LoVo (cell line): Measurements from ENCODE around the gene USHBP1.

Source experiments
- DNase-seq: peaks from one replicate; pipeline ENCODE4 v3.0.0-alpha.2; 2016; ENCODE audit warnings: low spot score

Gene USHBP1

GRCh38 chr19:17210296-17210695 lies 54.2 kb downstream of the USHBP1 start:
- no peak for DNase-seq

GRCh38 chr19:17209126-17210036 lies 55.2 kb downstream of the USHBP1 start:
- no peak for DNase-seq

GRCh38 chr19:17206736-17207581 lies 57.6 kb downstream of the USHBP1 start:
- DNase-seq: no peak

DNA sequence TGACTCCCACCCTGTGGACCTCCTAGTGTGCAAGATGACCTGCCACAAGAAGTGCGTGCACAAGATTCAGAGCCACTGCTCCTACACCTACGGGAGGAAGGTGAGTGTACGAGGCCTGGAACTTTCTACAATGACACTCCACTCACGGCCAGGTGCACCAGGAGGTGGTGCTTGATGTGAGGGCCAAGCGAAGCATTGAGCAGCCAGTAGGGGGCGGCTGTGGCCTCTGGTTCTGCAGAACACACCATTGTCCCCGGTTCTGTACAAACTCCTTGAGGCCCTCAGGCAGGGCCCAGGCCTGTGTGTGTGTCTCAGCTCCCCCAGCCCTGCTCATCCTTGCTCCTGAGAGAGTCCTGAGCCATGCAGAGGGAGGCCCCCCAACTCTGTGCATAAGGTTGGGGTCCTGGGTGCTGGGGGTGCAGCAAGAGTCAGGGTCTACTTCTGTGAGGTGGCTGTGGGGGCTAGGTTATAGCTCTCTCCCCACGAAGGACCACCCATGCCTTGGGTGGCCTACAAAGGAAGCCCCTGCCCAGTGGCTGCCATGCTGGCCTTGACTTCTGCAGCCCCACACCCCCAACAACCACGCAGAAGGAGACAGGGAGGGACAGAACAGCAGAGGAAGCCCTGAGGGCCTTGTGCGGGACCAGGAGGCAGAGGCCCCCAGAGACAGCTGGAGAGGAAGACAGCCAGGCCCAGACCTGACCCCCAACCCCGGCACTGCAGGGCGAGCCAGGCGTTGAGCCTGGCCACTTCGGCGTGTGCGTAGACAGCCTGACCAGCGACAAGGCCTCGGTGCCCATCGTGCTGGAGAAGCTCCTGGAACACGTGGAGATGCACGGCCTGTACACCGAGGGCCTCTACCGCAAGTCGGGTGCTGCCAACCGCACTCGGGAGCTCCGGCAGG lies 59.1 kb downstream of the USHBP1 start:
- no peak for DNase-seq

- DNase-seq: no peak
These were observed 61.8 kb downstream of the USHBP1 start for GRCh38 chr19:17202713-17203112.

DNA sequence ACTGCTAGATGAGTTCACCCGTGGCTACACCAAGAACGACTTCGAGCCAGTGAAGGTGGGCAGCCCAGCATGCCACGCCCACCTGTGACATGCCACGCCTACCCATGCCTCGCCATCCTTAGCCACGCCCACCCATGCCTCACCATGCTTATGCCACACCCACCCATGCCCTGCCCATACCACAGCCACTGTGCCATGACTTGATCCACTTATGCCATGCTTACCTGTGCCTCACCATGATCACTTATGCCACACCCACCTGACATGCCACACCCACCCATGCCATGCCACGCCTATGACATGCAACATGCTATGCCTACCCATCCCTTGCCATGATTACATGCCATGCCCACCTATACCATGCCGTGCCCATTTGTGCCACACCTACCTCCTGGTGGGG lies 62.3 kb downstream of the USHBP1 start:
- DNase-seq: no peak

- no peak for DNase-seq
These were observed 64.0 kb downstream of the USHBP1 start for GRCh38 chr19:17200408-17201079.
